Vagina (tissue), 2 donors: Measurements from ENCODE around the gene ING1.

ENCODE experiments used
- CTCF ChIP-seq, 3 experiments: fragments of 450-650 bp in 2 of 3; fragments of 200-600 bp in 1 of 3; sonication (generic) in 1 of 3; IDR thresholded peaks; one replicate each; pipeline ENCODE4 v1.5.1; 2017 to 2019; ENCODE audit warnings: antibody characterized with exemption in 3 of 3, mild to moderate bottlenecking in 2 of 3, moderate library complexity in 2 of 3
- POLR2A ChIP-seq, 2 donors: fragments of 450-650 bp; IDR thresholded peaks; one replicate each; pipeline ENCODE4 v1.6.1; 2017; ENCODE audit warnings: antibody characterized with exemption in 2 of 2, mild to moderate bottlenecking in 2 of 2, moderate library complexity in 2 of 2

- TF ChIP-seq CTCF (IDR thresholded peaks at IDR 0.05) (no peak), POLR2A (IDR thresholded peaks at IDR 0.05) (no peak)
Observed at GRCh38 chr13:110696776-110697175, 16.7 kb upstream of the ING1 start.
